Measurements from ENCODE around the gene ASGR2.

- TF ChIP-seq POLR2A (IDR thresholded peaks at IDR 0.05) (no peak), CTCF (IDR thresholded peaks at IDR 0.05) (no peak)
Measured at GRCh38 chr17:7074931-7075330, 39.7 kb downstream of the ASGR2 start.
